ENCODE measurements around the gene HID1. TPM values are rescaled to one million over a fixed set of nuclear protein-coding genes. Genes with fewer than 3 reads are reported as not detected.
"Not testable (repeated sequence)": the region's sequence is repeated elsewhere in the genome, so short reads cannot be mapped to it uniquely, and the experiment has no call there.

Gene HID1, protein sequence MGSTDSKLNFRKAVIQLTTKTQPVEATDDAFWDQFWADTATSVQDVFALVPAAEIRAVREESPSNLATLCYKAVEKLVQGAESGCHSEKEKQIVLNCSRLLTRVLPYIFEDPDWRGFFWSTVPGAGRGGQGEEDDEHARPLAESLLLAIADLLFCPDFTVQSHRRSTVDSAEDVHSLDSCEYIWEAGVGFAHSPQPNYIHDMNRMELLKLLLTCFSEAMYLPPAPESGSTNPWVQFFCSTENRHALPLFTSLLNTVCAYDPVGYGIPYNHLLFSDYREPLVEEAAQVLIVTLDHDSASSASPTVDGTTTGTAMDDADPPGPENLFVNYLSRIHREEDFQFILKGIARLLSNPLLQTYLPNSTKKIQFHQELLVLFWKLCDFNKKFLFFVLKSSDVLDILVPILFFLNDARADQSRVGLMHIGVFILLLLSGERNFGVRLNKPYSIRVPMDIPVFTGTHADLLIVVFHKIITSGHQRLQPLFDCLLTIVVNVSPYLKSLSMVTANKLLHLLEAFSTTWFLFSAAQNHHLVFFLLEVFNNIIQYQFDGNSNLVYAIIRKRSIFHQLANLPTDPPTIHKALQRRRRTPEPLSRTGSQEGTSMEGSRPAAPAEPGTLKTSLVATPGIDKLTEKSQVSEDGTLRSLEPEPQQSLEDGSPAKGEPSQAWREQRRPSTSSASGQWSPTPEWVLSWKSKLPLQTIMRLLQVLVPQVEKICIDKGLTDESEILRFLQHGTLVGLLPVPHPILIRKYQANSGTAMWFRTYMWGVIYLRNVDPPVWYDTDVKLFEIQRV
- 12.3 TPM for total RNA-seq

DNA sequence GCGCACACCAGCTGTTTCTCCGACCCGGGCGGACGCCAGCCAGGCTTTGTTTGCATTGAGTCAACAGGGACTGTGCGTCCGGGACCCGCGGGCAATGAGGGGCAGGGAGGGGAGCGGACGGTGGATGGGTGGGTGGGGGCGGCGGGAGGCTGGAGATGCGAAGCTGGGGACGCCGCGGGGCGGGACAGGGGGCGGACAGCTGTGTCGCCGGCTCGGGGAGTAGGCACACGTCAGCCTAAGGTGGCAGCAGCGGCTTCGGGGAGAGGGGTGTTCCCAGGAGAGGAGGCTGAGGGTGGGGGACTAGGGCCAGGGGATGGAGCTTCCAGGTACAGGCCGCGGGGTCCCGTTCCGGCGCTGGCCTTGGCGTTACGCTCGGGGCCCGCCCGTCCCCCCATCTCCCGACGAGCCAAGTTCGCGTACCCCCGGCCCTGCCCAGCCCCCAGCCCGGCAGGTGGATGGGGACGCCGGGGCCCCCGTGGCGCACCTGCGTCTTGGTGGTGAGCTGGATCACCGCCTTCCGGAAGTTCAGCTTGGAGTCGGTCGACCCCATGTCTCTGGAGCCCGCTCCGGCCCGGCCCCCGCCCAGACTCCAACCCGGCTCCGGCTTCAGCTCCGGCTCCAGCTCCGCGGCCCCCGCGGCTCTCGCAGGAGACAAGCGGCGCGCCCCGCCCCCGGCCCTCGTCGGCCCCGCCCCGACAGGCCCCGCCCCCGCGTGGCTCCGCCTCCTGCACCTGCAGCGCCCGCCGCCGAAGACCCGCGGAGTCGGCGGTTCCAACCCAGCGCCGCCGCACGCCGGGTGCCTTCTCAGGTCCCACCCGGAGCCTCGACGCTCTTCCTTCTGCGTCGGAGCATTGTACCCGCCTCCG lies at the start of gene HID1:
Gene HID1 (minus strand): TSS at position 653 of the 866 bp plus-strand sequence. CDS start 103 bp downstream, at position 550.
- peak; percentile 60 for DNase-seq

- DNase-seq: no peak
Observed at GRCh38 chr17:75020331-75021110, 48.0 kb upstream of the HID1 start.

- no peak for DNase-seq
Observed at GRCh38 chr17:75019710-75020109, 47.2 kb upstream of the HID1 start.

DNA sequence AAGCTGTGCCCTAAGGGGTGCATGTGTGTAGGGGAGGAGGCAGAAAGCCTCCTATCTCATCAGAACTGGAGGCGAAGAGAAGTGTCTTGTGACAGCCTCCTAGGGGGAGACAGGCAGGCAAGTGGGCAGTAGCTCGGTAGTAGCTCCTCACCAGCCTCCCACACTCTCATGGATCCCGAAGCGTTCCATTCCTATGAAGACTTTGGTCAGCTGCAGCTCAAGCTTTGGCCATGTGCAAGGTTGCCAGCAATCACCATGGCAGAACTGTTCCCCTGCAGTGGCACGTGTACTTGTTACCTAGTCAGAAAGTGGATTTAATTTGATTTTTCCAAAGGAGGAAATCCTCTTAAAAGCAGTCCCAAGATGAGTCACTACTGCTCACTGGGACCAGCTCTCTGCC lies 46.6 kb upstream of the HID1 start:
- DNase-seq: no peak

DNA sequence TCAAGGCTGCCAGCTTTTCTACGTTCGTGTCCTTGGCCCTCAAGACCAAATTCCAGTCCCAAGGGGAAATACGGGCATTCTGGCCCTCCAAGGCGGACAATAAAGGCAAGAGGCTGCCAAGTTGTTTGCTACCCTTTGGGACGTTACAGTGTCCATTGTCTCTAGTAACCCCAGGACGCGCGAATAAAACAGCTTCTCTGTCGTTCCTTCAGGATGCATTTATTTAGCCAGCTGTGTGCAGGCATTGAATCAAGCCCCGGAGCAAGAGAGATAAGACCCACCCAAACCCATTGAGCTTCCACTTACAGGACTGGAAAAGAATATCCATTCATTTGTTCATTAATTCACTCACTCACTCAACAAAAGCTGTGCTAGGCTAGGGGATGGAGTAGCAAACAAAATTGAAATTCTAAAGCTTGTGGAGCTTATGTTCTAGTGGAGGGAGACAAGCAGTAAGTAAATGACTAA lies 40.6 kb upstream of the HID1 start:
- no peak for DNase-seq

- DNase-seq: peak; percentile 95
Observed at GRCh38 chr17:75012346-75013091, 40.0 kb upstream of the HID1 start, which contains the start of gene MRPL58. Gene MRPL58, plus strand, starts transcription at chr17:75012670. Its CDS starts 17 bp downstream, at chr17:75012687.

DNA sequence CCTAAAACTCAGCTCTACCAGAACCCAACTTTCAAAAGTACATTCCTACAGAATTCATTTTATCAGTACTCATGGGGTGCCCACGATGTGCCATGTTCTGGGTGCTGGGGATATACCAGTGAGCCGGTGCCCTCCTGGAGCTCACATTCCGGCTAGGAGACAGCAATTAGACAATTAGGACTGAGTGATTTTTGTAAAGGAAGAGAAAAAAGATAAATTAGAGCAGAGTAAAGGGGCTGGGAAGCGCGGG lies 39.5 kb upstream of the HID1 start:
- no peak for DNase-seq

- DNase-seq: peak; percentile 92
Observed at GRCh38 chr17:75011401-75012095, 39.0 kb upstream of the HID1 start.

- DNase-seq: peak; percentile 90
Observed at GRCh38 chr17:75010683-75011400, 38.3 kb upstream of the HID1 start.

- peak; percentile 5 for DNase-seq
Observed at GRCh38 chr17:75009139-75009724, 36.7 kb upstream of the HID1 start.

DNA sequence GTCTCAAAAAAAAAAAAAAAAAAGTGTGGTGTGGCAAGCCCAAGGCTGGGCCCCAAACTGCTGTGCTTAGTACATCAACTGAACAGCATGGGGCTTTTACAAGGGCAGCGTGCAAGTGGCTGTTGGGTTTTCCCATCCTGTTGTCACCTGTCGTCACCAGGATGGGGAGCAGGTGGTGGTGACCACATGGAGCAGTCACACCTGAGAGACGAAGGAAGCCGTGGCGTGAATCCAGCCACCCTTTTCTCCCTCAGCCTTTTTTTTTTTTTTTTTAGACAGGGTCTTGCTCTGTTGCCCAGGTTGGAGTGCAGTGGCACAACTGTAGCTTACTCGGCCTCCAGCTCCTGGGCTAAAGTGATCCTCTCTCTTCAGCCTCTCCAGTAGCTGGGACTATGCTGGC lies 35.8 kb upstream of the HID1 start:
- DNase-seq: no peak

DNA sequence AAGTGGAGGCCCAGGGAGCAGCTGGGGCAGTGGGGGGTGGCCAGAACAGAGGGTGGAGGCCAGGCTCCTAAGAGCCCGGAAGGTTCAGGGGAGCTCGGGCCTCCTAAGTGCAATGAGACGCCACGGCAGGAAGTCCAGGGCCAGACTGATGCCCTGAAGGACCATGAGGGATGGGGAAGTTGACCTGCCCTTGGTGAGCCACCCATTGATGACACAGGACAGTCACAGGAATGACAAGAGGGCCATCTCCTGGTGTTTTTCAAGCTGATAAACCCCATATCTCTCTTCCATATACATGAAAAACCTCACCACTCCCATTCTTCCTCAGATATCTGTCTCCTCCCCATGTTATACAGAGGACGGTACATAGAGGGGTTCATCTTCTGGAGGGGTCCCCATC lies 34.1 kb upstream of the HID1 start:
- DNase-seq: no peak

DNA sequence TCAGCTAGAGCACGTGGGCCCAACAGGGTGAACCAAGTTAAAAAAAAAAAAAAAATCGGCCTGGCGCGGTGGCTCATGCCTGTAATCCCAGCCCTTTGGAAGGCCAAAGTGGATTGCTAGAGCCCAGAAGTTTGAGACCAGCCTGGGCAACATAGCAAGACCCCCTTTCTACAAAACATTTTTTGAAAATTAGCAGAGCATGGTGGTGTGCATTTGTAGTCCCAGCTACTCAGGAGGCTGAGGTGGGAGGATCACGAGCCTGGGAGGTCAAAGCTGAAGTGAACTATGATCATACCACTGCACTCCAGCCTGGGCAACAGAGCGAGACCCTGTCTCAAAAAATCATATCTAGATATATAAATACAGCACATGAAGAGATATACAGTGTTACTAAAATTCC lies 33.5 kb upstream of the HID1 start:
- not testable (repeated sequence) for DNase-seq

DNA sequence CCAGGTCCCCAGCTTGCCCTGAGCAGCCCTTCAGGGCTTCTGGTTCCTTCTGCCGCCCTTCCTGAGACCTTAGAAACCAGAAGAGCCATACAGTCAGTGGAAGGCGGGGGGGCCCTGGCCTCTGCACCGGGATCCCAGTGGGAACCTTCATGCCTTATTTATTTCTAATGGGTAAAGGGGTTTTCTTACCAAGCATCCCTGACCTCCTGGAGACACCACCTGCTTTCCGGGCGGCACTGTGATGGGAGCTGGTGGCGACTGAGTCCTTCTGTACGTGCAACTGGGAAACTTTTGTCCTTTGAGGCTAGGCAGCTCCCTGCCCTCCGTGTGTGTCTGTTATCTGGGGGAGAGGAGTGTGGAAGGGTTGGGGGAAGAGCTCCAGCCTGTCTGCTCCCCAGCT lies 32.7 kb upstream of the HID1 start:
- DNase-seq: no peak

GRCh38 chr17:75004371-75004770 lies 31.8 kb upstream of the HID1 start:
- no peak for DNase-seq

- DNase-seq: no peak
Observed at GRCh38 chr17:75003957-75004355, 31.4 kb upstream of the HID1 start.

GRCh38 chr17:75003070-75003956 lies 30.8 kb upstream of the HID1 start:
- DNase-seq: no peak
